ENCODE measurements around the gene APAF1. TPM values are rescaled to one million over a fixed set of nuclear protein-coding genes. Genes with fewer than 3 reads are reported as not detected.

The APAF1 gene
- total and polyA plus RNA-seq, 10 of the 15 experiments (the other 5 are each of a cell fraction or from before 2014, with no cell fraction given): 4.2 to 19.1 (median 14.2) TPM

GRCh38 chr12:98686603-98687002 lies 41.5 kb downstream of the APAF1 start (continued):
- TF ChIP-seq ASH2L (IDR thresholded peaks at IDR 0.05; ENCODE audit: borderline replicate concordance, low read depth) (no peak), TARDBP (IDR thresholded peaks at IDR 0.05; ENCODE audit: borderline replicate concordance) (no peak), MEF2B (IDR thresholded peaks at IDR 0.05; ENCODE audit: partially characterized antibody, poor library complexity, severe bottlenecking) (no peak), IKZF1 (conservative IDR thresholded peaks at IDR 0.05) (no peak), BCLAF1 (IDR thresholded peaks at IDR 0.05) (no peak), YY1 (IDR thresholded peaks at IDR 0.05; ENCODE audit: low read depth, low read length) (no peak), PKNOX1 (IDR thresholded peaks at IDR 0.05) (no peak)

- H3K36me3 ChIP-seq (ENCODE audit: control insufficient read depth in 2 of 2, insufficient read depth in 2 of 2, low read length in 1 of 2): peaks cover 0 to 16% of the 10 kb centered on the region in 2 experiments; a peak in 2 of 4 replicates
- no peaks in the 10 kb centered on the region for H3K4me1 ChIP-seq (ENCODE audit: control insufficient read depth, insufficient read depth, low read length)
- in situ Hi-C loops (cut with MboI) (loop anchor here (10.0 kb wide), 1 partner anchor 303 kb away; no protein-coding TSS in a partner anchor), intact Hi-C loops (cut with micrococcal nuclease; ENCODE audit: unreplicated experiment) (no loop called here)
- FAIRE-seq: no peak
- H3K9me3 ChIP-seq (replicated peaks; ENCODE audit: control insufficient read depth, insufficient read depth, low read length): no peaks in the 10 kb centered on the region
- H3K27me3 ChIP-seq (replicated peaks in 1 of 2; ENCODE audit: control insufficient read depth in 2 of 2, insufficient read depth in 2 of 2, low read length in 1 of 2): no peaks in the 10 kb centered on the region
- no peak overlapping the region for H2AFZ ChIP-seq (ENCODE audit: control insufficient read depth, low read depth, low read length)
- H3K4me2 ChIP-seq (ENCODE audit: control insufficient read depth, insufficient read depth): no peak overlapping the region
- ChIA-PET RAD21 (ENCODE audit: unreplicated experiment) (no interaction called here), CTCF (interaction anchor here (1.2 kb wide), 2 partner anchors 8 to 51 kb away, joined by 5 to 7 read pairs; no protein-coding TSS in a partner anchor), SMC1A (ENCODE audit: uncharacterized antibody, unreplicated experiment) (interaction anchor here (1.0 kb wide), 1 partner anchor 41 kb away, joined by 3 read pairs; no protein-coding TSS in a partner anchor), POLR2A (no interaction called here)
- no peak overlapping the region for H3K9ac ChIP-seq (ENCODE audit: control insufficient read depth, insufficient read depth, low read length)
- no peaks in the 10 kb centered on the region for H4K20me1 ChIP-seq (ENCODE audit: control insufficient read depth, insufficient read depth)
- H3K79me2 ChIP-seq (ENCODE audit: control insufficient read depth, insufficient read depth, low read length): no peaks in the 10 kb centered on the region
- H3K4me3 ChIP-seq: no peak overlapping the region
- ATAC-seq: no peak
- no peak overlapping the region for H3K27ac ChIP-seq (ENCODE audit: control insufficient read depth, insufficient read depth)
- DNase-seq (ENCODE audit: low read depth, low spot score): no peak
- BruUV-seq (replicated peaks): no TSS peak
- TF ChIP-seq BMI1 (IDR thresholded peaks at IDR 0.05; ENCODE audit: borderline replicate concordance) (no peak), ZBTB11 (CRISPR knock-in tag; IDR thresholded peaks at IDR 0.05) (no peak), CHD4 (IDR thresholded peaks at IDR 0.05) (no peak), RFX5 (IDR thresholded peaks at IDR 0.05; ENCODE audit: low read depth, low read length) (no peak), ZNF207 (IDR thresholded peaks at IDR 0.05; ENCODE audit: borderline replicate concordance) (no peak), ZZZ3 (IDR thresholded peaks at IDR 0.05; ENCODE audit: control insufficient read depth, insufficient read length, low read depth) (no peak), NKRF (conservative IDR thresholded peaks at IDR 0.05) (no peak), SPI1 (IDR thresholded peaks at IDR 0.05; ENCODE audit: borderline replicate concordance, insufficient read depth, low read depth, low read length) (no peak)
Observed at GRCh38 chr12:98691351-98691750, 46.3 kb downstream of the APAF1 start.
